GM10266 (cell line): ENCODE results near the gene MS4A18.

ENCODE experiments used
- DNase-seq: peaks from one replicate; pipeline ENCODE4 v3.0.0; 2012; ENCODE audit errors: extremely low spot score
- TF ChIP-seq, protein P1 (sequence below): IDR thresholded peaks from 2 replicates; pipeline ENCODE4 v1.5.1; 2012; ENCODE audit warnings: mild to moderate bottlenecking, low read depth; ENCODE audit not compliant: control insufficient read depth, insufficient read depth; ENCODE audit errors: missing control alignments

MS4A18 gene

GRCh38 chr11:60768202-60768601 is 43.7 kb downstream of the MS4A18 start:
- DNase-seq: no peak
- TF ChIP-seq, protein P1, sequence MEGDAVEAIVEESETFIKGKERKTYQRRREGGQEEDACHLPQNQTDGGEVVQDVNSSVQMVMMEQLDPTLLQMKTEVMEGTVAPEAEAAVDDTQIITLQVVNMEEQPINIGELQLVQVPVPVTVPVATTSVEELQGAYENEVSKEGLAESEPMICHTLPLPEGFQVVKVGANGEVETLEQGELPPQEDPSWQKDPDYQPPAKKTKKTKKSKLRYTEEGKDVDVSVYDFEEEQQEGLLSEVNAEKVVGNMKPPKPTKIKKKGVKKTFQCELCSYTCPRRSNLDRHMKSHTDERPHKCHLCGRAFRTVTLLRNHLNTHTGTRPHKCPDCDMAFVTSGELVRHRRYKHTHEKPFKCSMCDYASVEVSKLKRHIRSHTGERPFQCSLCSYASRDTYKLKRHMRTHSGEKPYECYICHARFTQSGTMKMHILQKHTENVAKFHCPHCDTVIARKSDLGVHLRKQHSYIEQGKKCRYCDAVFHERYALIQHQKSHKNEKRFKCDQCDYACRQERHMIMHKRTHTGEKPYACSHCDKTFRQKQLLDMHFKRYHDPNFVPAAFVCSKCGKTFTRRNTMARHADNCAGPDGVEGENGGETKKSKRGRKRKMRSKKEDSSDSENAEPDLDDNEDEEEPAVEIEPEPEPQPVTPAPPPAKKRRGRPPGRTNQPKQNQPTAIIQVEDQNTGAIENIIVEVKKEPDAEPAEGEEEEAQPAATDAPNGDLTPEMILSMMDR: no peak

- TF ChIP-seq, protein P1: no peak
- no peak for DNase-seq
Measured at GRCh38 chr11:60769273-60769672, 44.8 kb downstream of the MS4A18 start.

DNA sequence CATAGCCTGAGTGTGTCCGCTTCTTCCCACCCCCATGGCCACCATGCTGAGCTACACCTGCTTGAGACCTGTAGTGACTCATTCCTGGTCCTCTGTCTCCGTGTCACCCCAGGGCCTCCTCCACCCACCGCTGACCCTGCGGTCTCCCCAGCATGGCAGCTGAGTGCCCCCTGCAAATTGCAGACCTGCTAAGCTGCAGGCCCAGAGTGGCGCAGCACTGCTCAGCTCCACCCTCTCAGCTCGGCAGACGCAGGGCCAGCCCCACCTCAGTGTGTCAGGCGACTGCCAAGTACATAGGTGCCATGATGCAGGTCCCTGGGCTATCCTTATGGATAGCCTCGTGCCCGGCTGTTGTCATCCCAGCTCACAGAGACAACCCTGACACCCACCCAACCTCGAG is 45.3 kb downstream of the MS4A18 start:
- DNase-seq: no peak
- TF ChIP-seq, protein P1: no peak

GRCh38 chr11:60771146-60771545 is 46.6 kb downstream of the MS4A18 start:
- no peak for DNase-seq
- TF ChIP-seq, protein P1: no peak

DNA sequence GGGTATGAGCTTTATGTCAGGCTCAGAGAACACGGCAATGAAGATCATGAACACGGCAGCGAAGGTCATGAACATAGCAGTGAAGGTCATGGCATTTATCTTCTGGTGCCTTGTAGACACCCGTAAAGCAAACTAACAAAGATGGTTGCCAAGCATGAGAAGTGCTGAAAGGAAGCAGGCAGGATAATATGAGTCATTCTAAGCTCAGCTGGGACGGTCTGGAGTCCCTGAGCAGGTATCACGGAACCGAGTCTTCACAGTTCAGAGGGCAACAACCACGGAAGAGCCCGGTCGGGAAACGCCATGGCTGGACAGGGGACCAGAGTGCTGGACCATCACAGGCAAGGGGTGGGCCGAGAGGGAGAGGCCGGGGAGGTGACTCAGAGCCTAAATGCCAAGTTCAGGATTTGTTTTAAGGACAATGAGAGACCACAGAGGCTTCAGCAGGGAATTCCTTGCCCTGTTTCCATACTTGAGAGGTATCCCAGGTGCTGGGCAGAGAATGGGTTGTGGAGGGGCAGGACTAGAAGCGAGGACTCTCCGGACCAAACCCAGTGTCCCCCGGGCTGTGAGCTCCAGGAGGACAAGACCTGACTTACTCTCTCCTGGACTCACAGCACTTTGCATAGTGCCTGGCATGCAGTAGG is 47.5 kb downstream of the MS4A18 start:
- TF ChIP-seq, protein P1: no peak
- peak; percentile 45 for DNase-seq

DNA sequence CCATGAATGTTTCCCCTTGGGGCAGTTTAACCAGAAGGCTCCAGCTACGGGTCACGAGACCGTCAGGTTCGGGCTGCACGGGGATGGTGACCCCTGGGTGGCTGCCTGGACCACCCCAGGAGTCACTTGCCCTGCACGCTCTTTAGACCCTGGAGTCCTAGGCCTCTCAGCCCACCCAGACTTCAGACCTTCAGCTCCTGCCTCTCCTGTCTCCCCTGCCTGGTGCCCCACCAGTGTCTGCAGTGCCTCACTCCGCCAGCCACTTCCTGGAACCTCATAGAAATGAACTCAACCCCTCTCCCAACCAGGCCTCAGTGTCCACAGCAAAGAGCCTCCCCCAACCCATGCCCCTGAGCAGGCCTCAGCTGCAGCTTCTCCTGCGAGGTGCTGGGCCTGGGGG is 48.1 kb downstream of the MS4A18 start:
- TF ChIP-seq, protein P1: no peak
- DNase-seq: no peak

- TF ChIP-seq, protein P1: no peak
- DNase-seq: no peak
Measured at GRCh38 chr11:60774726-60775125, 50.2 kb downstream of the MS4A18 start.
